Measurements from ENCODE around the gene MMP21. TPM values are rescaled to one million over a fixed set of nuclear protein-coding genes. Genes with fewer than 3 reads are reported as not detected.

The MMP21 gene, protein sequence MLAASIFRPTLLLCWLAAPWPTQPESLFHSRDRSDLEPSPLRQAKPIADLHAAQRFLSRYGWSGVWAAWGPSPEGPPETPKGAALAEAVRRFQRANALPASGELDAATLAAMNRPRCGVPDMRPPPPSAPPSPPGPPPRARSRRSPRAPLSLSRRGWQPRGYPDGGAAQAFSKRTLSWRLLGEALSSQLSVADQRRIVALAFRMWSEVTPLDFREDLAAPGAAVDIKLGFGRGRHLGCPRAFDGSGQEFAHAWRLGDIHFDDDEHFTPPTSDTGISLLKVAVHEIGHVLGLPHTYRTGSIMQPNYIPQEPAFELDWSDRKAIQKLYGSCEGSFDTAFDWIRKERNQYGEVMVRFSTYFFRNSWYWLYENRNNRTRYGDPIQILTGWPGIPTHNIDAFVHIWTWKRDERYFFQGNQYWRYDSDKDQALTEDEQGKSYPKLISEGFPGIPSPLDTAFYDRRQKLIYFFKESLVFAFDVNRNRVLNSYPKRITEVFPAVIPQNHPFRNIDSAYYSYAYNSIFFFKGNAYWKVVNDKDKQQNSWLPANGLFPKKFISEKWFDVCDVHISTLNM
- total RNA-seq (2014; rRNA removed; shearing (Covaris generic)) (not detected in 2 replicates), polyA plus RNA-seq (2016; fragmentation: Nextera tagmentation; extraction: Ambion mirVana) (not detected in 2 replicates)

DNA sequence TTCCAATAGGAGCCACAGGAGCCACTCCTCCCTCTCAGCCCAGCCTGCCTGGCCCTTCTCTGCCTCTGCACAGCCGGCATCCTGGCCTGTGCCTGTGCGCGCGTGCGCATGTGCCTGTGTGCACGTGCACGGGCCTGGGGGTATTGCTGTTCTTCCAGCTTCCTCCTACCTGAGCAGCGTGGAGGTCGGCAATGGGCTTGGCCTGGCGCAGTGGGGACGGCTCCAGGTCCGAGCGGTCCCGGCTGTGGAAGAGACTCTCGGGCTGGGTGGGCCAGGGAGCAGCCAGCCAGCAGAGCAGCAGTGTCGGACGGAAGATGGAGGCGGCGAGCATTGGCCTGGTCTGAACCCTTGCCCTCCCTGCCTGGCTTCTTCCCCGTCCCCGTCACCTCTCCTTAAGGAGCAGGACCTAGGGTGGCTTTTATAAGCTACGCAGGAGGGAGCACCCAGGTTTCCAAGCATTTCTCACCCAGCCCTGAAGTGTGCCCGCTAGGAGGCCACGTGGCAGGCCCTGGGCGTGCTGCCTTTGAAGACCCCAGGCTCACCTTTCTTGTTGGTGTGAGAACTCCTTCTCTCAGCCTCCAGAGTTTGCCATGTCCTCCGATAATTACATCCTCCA lies at the start of gene MMP21:
MMP21 (minus strand) TSS at position 331 of the 616 bp plus-strand sequence; CDS start at position 331, 0 bp downstream.
- Histone ChIP-seq H3K9me2 (ENCODE audit: insufficient read depth) (no peaks in the 10 kb centered on the region), H4K20me1 (ENCODE audit: insufficient read depth) (no peaks in the 10 kb centered on the region), H3F3A (ENCODE audit: insufficient read depth) (no peaks in the 10 kb centered on the region), H3K79me2 (ENCODE audit: insufficient read depth) (no peaks in the 10 kb centered on the region), H2AFZ (no peak within 1 kb of the TSS), H3K4me1 (ENCODE audit: insufficient read depth) (no peaks in the 10 kb centered on the region), H3K36me3 (ENCODE audit: low read depth) (no peaks in the 10 kb centered on the region), H3K27me3 (replicated peaks; ENCODE audit: insufficient read depth) (no peaks in the 10 kb centered on the region), H3K9ac (no peak within 1 kb of the TSS), H3K4me2 (ENCODE audit: unreplicated experiment) (no peak within 1 kb of the TSS), H3K27ac (no peak within 1 kb of the TSS), H3K9me3 (ENCODE audit: low read depth) (no peaks in the 10 kb centered on the region), H3K4me3 (no peak within 1 kb of the TSS)
- in situ Hi-C loops (cut with MboI): no loop called here
- WGBS, 2 experiments (ENCODE audit: low coverage in 1 of 2, low lambda C conversion rate in 2 of 2, missing lambda C conversion rate in 2 of 2): 86 to 88% methylated on average over 25 to 26 of the region's 26 CpGs
- TF ChIP-seq EZH2phosphoT487 (IDR thresholded peaks at IDR 0.05; ENCODE audit: insufficient read depth, low read depth) (no peak), EZH2 (IDR thresholded peaks at IDR 0.05; ENCODE audit: insufficient read depth, poor library complexity, severe bottlenecking) (no peak)
- DNase-seq: no peak

DNA sequence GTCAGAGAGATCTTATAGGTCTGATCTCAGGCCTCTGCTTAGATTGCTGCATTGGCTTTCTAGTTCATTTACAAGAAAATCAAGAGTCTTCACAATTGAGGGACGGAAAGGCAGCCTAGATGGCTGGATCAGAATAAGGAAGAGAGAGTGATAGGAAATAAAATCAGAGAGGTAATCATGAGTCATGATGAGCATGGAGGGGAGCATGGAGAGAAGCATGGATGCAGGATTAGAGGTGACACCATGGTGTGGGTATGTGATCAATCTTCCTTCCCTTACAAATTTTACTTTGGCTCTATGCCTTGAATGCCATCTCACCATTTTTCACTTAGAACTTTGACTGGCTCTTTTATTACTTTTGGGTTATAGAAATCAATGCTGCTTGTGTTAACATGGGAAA lies 49.1 kb upstream of the MMP21 start:
- no peaks in the 10 kb centered on the region for H3F3A ChIP-seq (ENCODE audit: insufficient read depth)
- in situ Hi-C loops (cut with MboI): no loop called here
- no peaks in the 10 kb centered on the region for H3K9me2 ChIP-seq (ENCODE audit: insufficient read depth)
- peak; percentile 76 for DNase-seq
- H3K4me1 ChIP-seq (ENCODE audit: insufficient read depth): peaks cover 21% of the 10 kb centered on the region
- H3K27ac ChIP-seq: peak overlapping the region; percentile 15; the same call in 1 of the 2 replicates
- no peaks in the 10 kb centered on the region for H3K9me3 ChIP-seq (ENCODE audit: low read depth)
- peak overlapping the region; percentile 90 for H3K4me2 ChIP-seq (ENCODE audit: unreplicated experiment)
- H2AFZ ChIP-seq: no peak overlapping the region
- 24 to 31% methylated on average over 1 of the region's 1 CpG for WGBS, 2 experiments (ENCODE audit: low coverage in 1 of 2, low lambda C conversion rate in 2 of 2, missing lambda C conversion rate in 2 of 2)
- peak overlapping the region; percentile 87 for H3K4me3 ChIP-seq
- H3K36me3 ChIP-seq (ENCODE audit: low read depth): peaks cover 26% of the 10 kb centered on the region
- H3K79me2 ChIP-seq (ENCODE audit: insufficient read depth): peaks cover 62% of the 10 kb centered on the region
- peak overlapping the region; percentile 88 for H3K9ac ChIP-seq
- no peaks in the 10 kb centered on the region for H3K27me3 ChIP-seq (replicated peaks; ENCODE audit: insufficient read depth)
- no peaks in the 10 kb centered on the region; the same call in 1 of the 2 replicates for H4K20me1 ChIP-seq (ENCODE audit: insufficient read depth)
- TF ChIP-seq EZH2phosphoT487 (IDR thresholded peaks at IDR 0.05; ENCODE audit: insufficient read depth, low read depth) (no peak), EZH2 (IDR thresholded peaks at IDR 0.05; ENCODE audit: insufficient read depth, poor library complexity, severe bottlenecking) (no peak)

DNA sequence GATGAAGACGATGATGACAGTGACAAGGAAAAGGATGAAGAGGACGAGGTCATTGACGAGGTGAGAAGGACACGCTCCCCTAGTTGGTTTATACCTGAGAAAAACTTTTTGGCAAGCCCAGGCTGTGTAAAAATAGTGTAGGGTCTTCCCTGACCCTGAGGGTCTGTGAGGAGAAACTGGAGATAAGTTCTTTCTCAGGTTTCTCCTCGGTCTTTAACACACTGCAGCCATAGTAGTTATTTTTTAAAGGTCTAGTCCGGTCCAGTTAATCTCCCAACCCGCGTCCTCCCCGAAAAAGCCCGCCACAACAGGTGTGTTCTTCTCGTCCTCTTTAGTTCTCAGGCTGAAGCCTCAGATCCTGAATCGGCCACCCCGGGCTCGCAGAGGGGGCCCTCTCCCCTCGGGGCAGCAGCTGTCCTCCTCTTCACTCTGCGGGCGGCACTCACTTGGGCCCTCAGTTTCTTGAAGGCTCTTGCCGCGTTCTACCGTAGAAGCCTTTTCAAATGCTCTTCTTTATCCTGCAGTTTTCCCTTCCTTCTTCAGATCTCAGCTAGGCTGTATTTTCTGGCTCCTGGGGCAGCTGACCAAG lies 48.1 kb upstream of the MMP21 start:
- Histone ChIP-seq H3F3A (ENCODE audit: insufficient read depth) (no peaks in the 10 kb centered on the region), H3K4me2 (ENCODE audit: unreplicated experiment) (peak overlapping the region; percentile 90), H3K4me3 (peak overlapping the region; percentile 87), H3K36me3 (ENCODE audit: low read depth) (peaks cover 18% of the 10 kb centered on the region), H3K9me3 (ENCODE audit: low read depth) (no peaks in the 10 kb centered on the region), H3K9me2 (ENCODE audit: insufficient read depth) (no peaks in the 10 kb centered on the region), H3K4me1 (ENCODE audit: insufficient read depth) (peaks cover 21% of the 10 kb centered on the region), H2AFZ (peak overlapping the region; percentile 92), H3K27ac (peak overlapping the region; percentile 83; the same call in 1 of the 2 replicates), H3K9ac (peak overlapping the region; percentile 88), H3K79me2 (ENCODE audit: insufficient read depth) (peaks cover 59% of the 10 kb centered on the region), H4K20me1 (ENCODE audit: insufficient read depth) (no peaks in the 10 kb centered on the region; the same call in 1 of the 2 replicates), H3K27me3 (replicated peaks; ENCODE audit: insufficient read depth) (no peaks in the 10 kb centered on the region)
- 1% methylated on average over 20 of the region's 20 CpGs for WGBS, 2 experiments (ENCODE audit: low coverage in 1 of 2, low lambda C conversion rate in 2 of 2, missing lambda C conversion rate in 2 of 2)
- in situ Hi-C loops (cut with MboI): no loop called here
- DNase-seq: peak; percentile 56
- no peak for TF ChIP-seq EZH2 (IDR thresholded peaks at IDR 0.05; ENCODE audit: insufficient read depth, poor library complexity, severe bottlenecking)
- TF ChIP-seq EZH2phosphoT487 (IDR thresholded peaks at IDR 0.05; ENCODE audit: insufficient read depth, low read depth): no peak
